Measurements from ENCODE around the gene LRRTM4.

DNA sequence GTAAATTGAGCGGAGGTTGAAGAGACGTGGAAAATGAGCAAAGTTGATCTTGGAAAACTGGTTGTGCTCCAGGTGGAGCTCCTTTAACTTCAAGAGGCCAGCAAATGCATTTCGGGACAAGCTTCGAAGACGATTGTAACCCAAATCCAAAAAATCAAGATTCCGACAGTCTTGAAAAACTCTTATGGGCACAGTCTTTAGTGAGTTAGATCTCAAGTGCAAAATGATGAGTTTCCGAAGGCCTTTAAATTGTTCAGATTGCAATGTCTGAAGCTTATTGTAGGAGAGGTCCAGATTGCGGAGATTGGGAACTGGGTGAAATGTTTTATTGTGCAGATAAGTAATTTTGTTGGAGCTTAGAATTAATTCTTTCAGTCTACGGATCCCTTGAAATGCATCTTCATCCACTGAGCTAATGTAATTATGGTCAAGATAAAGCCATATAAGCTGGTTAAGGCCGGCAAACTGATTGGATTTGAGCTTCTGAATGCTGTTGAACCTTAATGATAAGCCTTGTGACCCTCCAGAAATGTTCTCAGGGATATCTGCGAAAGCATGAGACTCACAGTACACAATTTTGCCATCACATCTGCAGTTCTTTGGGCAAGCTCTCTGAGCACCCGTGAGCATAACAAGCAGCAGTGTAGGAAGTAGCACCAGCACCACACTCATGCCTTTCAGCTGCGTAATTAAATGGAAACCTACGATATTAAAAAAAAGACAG, 2.9 kb downstream of the LRRTM4 start:
- TF ChIP-seq, protein P1, sequence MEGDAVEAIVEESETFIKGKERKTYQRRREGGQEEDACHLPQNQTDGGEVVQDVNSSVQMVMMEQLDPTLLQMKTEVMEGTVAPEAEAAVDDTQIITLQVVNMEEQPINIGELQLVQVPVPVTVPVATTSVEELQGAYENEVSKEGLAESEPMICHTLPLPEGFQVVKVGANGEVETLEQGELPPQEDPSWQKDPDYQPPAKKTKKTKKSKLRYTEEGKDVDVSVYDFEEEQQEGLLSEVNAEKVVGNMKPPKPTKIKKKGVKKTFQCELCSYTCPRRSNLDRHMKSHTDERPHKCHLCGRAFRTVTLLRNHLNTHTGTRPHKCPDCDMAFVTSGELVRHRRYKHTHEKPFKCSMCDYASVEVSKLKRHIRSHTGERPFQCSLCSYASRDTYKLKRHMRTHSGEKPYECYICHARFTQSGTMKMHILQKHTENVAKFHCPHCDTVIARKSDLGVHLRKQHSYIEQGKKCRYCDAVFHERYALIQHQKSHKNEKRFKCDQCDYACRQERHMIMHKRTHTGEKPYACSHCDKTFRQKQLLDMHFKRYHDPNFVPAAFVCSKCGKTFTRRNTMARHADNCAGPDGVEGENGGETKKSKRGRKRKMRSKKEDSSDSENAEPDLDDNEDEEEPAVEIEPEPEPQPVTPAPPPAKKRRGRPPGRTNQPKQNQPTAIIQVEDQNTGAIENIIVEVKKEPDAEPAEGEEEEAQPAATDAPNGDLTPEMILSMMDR (IDR thresholded peaks at IDR 0.05): no peak
- no peak for TF ChIP-seq POLR2A (IDR thresholded peaks at IDR 0.05)
